Endothelial cell of umbilical vein (primary cell): ENCODE measurements around the gene CHMP5. TPM values are rescaled to one million over a fixed set of nuclear protein-coding genes. Genes with fewer than 3 reads are reported as not detected.

Experiments
- BruUV-seq: library from RNA; stranded (reverse); fragments of 400-500 nt; replicated peaks from 2 replicates; lab custom pipeline; 2021; lab: Mats Ljungman, UMichigan
- CTCF ChIA-PET: fragments of 300-600, 350-600 bp; sonication (Branson Sonifier 250); formaldehyde crosslinking; loops from one replicate; lab custom pipeline; 2021; ENCODE audit warnings: antibody characterized with exemption, inconsistent platforms; lab: Charles Lee
- POLR2A ChIA-PET: fragments of 300-600, 350-600 bp; sonication (Branson Sonifier 250); formaldehyde crosslinking; loops from one replicate; lab custom pipeline; 2021; ENCODE audit warnings: antibody characterized with exemption, inconsistent platforms; lab: Charles Lee
- DNase-seq: peaks from one replicate; pipeline ENCODE4 v3.0.0-alpha.2; 2011; ENCODE audit warnings: low read depth, low spot score
- FAIRE-seq: peaks from 2 replicates; lab custom pipeline; 2011; peaks lifted over from hg19 to GRCh38; lab: Jason Lieb, UNC
- H2AFZ ChIP-seq: 2 replicates; pipeline ENCODE4 v1.6.0; 2012; ENCODE audit warnings: low read depth, low read length, control low read depth, inconsistent platforms
- H3K27ac ChIP-seq: 2 replicates; pipeline ENCODE4 v1.5.1; 2011; ENCODE audit warnings: low read depth, mild to moderate bottlenecking, control low read depth, low read length, moderate library complexity; ENCODE audit not compliant: insufficient read depth
- H3K27me3 ChIP-seq, 2 experiments: 2 replicates each; pipeline versions ENCODE4 v1.6.0 to v1.6.1; 2011; ENCODE audit warnings: low read length in 2 of 2, mixed read lengths in 1 of 2; ENCODE audit not compliant: control insufficient read depth in 2 of 2, insufficient read depth in 2 of 2
- H3K36me3 ChIP-seq, 2 experiments: 2 replicates in 1 of 2; 3 replicates in 1 of 2; pipeline ENCODE4 v1.5.1; 2011; ENCODE audit warnings: low read length in 2 of 2, mild to moderate bottlenecking in 1 of 2, moderate library complexity in 1 of 2; ENCODE audit not compliant: control insufficient read depth in 2 of 2, insufficient read depth in 2 of 2; ENCODE audit errors: extremely low read depth in 1 of 2
- H3K4me1 ChIP-seq: 3 replicates; pipeline ENCODE4 v1.5.1; 2011; ENCODE audit warnings: mild to moderate bottlenecking, low read length; ENCODE audit not compliant: control insufficient read depth, insufficient read depth; ENCODE audit errors: extremely low read depth
- H3K4me2 ChIP-seq: 2 replicates; pipeline ENCODE4 v1.6.1; 2011; ENCODE audit warnings: low read length, control low read depth, mixed read lengths; ENCODE audit not compliant: insufficient read depth
- H3K4me3 ChIP-seq, 3 experiments: fragments of 200-600 bp in 1 of 3; sonication (generic), shearing (Covaris generic) in 1 of 3; replicated peaks in 1 of 3; 2 replicates each; pipeline ENCODE4 v1.5.1; 2011 to 2016; ENCODE audit warnings: control low read depth in 3 of 3, low read length in 3 of 3, mild to moderate bottlenecking in 2 of 3, inconsistent platforms in 1 of 3, low read depth in 1 of 3, moderate library complexity in 1 of 3; ENCODE audit not compliant: insufficient read depth in 1 of 3
- H3K79me2 ChIP-seq: 2 replicates; pipeline ENCODE4 v1.6.0; 2012; ENCODE audit warnings: low read length, inconsistent platforms; ENCODE audit not compliant: control insufficient read depth, insufficient read depth
- H3K9ac ChIP-seq: replicated peaks from 2 replicates; pipeline ENCODE3; 2011; ENCODE audit warnings: low read length, control low read depth; ENCODE audit not compliant: insufficient read depth; ENCODE audit errors: extremely low read depth
- H3K9me1 ChIP-seq: replicated peaks from 3 replicates; pipeline ENCODE4 v1.6.0; 2011; ENCODE audit warnings: mild to moderate bottlenecking, low read length; ENCODE audit not compliant: control insufficient read depth, insufficient read depth; ENCODE audit errors: extremely low read depth
- H3K9me3 ChIP-seq: replicated peaks from 2 replicates; pipeline ENCODE4 v1.5.1; 2012; ENCODE audit warnings: low read length, inconsistent platforms; ENCODE audit not compliant: control insufficient read depth, insufficient read depth
- H4K20me1 ChIP-seq: replicated peaks from 2 replicates; pipeline ENCODE3; 2011; ENCODE audit warnings: mild to moderate bottlenecking, low read length; ENCODE audit not compliant: control insufficient read depth, insufficient read depth; ENCODE audit errors: extremely low read depth
- CTCF ChIP-seq, 2 donors: IDR thresholded peaks; 1 replicate in 1 of 2; 2 replicates in 1 of 2; pipeline ENCODE4 v1.5.1; 2011; ENCODE audit warnings: low read length in 2 of 2, mild to moderate bottlenecking in 2 of 2, moderate library complexity in 2 of 2, control low read depth in 1 of 2, inconsistent platforms in 1 of 2, low read depth in 1 of 2; ENCODE audit not compliant: insufficient read depth in 1 of 2; ENCODE audit errors: extremely low read depth in 1 of 2
- EZH2 ChIP-seq: IDR thresholded peaks from 2 replicates; pipeline ENCODE4 v1.6.1; 2012; ENCODE audit warnings: borderline replicate concordance, low read depth, mild to moderate bottlenecking, moderate library complexity, low read length, inconsistent platforms; ENCODE audit not compliant: severe bottlenecking
- FOS ChIP-seq: IDR thresholded peaks from 2 replicates; pipeline ENCODE4 v1.6.1; 2011; ENCODE audit warnings: mild to moderate bottlenecking, low read length, moderate library complexity, borderline replicate concordance; ENCODE audit not compliant: insufficient read depth
- GATA2 ChIP-seq: IDR thresholded peaks from 2 replicates; pipeline ENCODE4 v1.7.0; 2011; ENCODE audit warnings: low read depth, mild to moderate bottlenecking, moderate library complexity, mixed read lengths, low read length; ENCODE audit not compliant: insufficient read length, insufficient read depth
- JUN ChIP-seq: IDR thresholded peaks from 2 replicates; pipeline ENCODE4 v1.6.1; 2011; ENCODE audit warnings: borderline replicate concordance, low read depth; ENCODE audit not compliant: insufficient read length, insufficient read depth
- MAX ChIP-seq: IDR thresholded peaks from 2 replicates; pipeline ENCODE4 v1.6.1; 2011; ENCODE audit not compliant: insufficient read depth, insufficient read length
- MYC ChIP-seq: IDR thresholded peaks from one replicate; pipeline ENCODE4 v1.6.1; 2011; ENCODE audit warnings: mild to moderate bottlenecking, low read depth, low read length
- POLR2A ChIP-seq: IDR thresholded peaks from 2 replicates; pipeline ENCODE4 v1.6.1; 2012; ENCODE audit warnings: low read depth, mild to moderate bottlenecking, control low read depth, low read length
- POLR2AphosphoS5 ChIP-seq: IDR thresholded peaks from 2 replicates; pipeline ENCODE4 v1.6.1; 2012; ENCODE audit warnings: low read depth, mild to moderate bottlenecking, control low read depth, low read length, moderate library complexity; ENCODE audit not compliant: insufficient read depth
- dilution Hi-C: fragments of 300-500 bp; cut with MboI; formaldehyde crosslinking; loops from one replicate; pipeline ENCODE4 v1.15.0; 2019; ENCODE audit warnings: low sequenced_read_pairs; ENCODE audit not compliant: extremely low pct_ligation_motif_present
- intact Hi-C: fragments of 100-400 bp; cut with micrococcal nuclease; formaldehyde crosslinking; loops from one replicate; pipeline ENCODE4 v1.10.0; 2022
- polyA plus RNA-seq, 4 experiments: library from polyadenylated mRNA; depleted of rRNA in 3 of 4; stranded (reverse) in 3 of 4; unstranded in 1 of 4; fragments of >200 nt; gene quantifications; 2 replicates each; pipeline versions ENCODE4 v1.2.1 to v1.2.3, GENCODE V29; 2011 to 2012; ENCODE audit warnings: missing spikeins in 1 of 4
- total RNA-seq: library from RNA; stranded (reverse); gene quantifications from 2 replicates; pipeline ENCODE4 v1.2.3, GENCODE V29; 2021

The CHMP5 gene
- total and polyA plus RNA-seq, 2 donors (not counting 3 experiments of a cell fraction or from before 2014, with no cell fraction given), result 33.2 to 55.8 TPM

GRCh38 chr9:33245341-33245740, 19.5 kb upstream of the CHMP5 start:
- Histone ChIP-seq H3K9ac (no peak overlapping the region), H3K36me3 (no peaks in the 10 kb centered on the region), H4K20me1 (no peaks in the 10 kb centered on the region), H3K9me3 (no peaks in the 10 kb centered on the region), H3K9me1 (no peaks in the 10 kb centered on the region), H3K27ac (no peak overlapping the region), H3K79me2 (no peaks in the 10 kb centered on the region), H2AFZ (no peak overlapping the region), H3K27me3 (peaks cover 0 to 4% of the 10 kb centered on the region in 2 experiments), H3K4me1 (no peaks in the 10 kb centered on the region), H3K4me2 (no peak overlapping the region), H3K4me3 (no peak overlapping the region)
- intact Hi-C loops (no loop called here), dilution Hi-C loops (no loop called here)
- no peak for FAIRE-seq
- no peak for TF ChIP-seq POLR2A
- no peak for DNase-seq
- ChIA-PET CTCF (no interaction called here), POLR2A (no interaction called here)
- no TSS peak for BruUV-seq

DNA sequence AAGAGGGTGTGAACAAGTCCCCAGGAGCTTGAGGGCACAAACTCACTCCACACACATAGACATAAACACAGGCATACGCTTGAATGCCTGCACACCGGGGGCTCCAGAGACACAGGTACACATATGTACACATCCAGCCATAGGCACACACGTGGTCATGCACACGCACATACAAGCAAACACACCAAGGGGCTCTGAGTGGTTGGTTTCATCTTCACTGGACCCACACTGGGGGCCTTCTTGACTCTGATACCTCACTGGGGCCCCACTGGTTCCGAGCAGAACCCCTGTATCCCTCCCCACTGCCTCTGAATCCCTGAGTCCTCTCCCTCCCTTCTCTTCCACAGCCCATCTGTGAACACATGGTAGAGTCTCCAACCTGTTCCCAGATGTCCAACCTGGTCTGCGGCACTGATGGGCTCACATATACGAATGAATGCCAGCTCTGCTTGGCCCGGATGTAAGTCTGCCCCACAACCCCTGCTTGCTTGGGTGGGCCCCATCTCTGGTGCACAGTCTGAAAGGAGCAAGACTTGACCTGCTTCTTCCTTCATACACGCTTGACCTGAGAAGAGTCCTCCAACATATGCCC, 18.5 kb upstream of the CHMP5 start:
- TF ChIP-seq EZH2, result no peak
- no peak for TF ChIP-seq CTCF (IDR thresholded peaks at IDR 0.05; ENCODE audit: extremely low read depth in 1 of 2, insufficient read depth in 1 of 2, low read depth in 1 of 2, low read length in 2 of 2)
- TF ChIP-seq POLR2AphosphoS5, result no peak
- TF ChIP-seq POLR2A, result no peak
- no peak for TF ChIP-seq JUN
- no peak for TF ChIP-seq MAX
- TF ChIP-seq MYC, result no peak
- no peak for TF ChIP-seq FOS
- TF ChIP-seq GATA2, result no peak

More for the DNA sequence above, 18.5 kb upstream of the CHMP5 start:
- H3K9me3 ChIP-seq, result no peaks in the 10 kb centered on the region
- no peaks in the 10 kb centered on the region for H3K79me2 ChIP-seq
- CTCF ChIA-PET, result no interaction called here
- DNase-seq (no peak), FAIRE-seq (no peak)
- no peak overlapping the region for H3K4me2 ChIP-seq
- no peaks in the 10 kb centered on the region for H3K27me3 ChIP-seq
- no peaks in the 10 kb centered on the region for H3K36me3 ChIP-seq
- BruUV-seq, result no TSS peak
- intact Hi-C loops (no loop called here), dilution Hi-C loops (no loop called here)
- no peak overlapping the region for H3K9ac ChIP-seq
- no peak overlapping the region for H3K4me3 ChIP-seq
- POLR2A ChIA-PET, result no interaction called here
- H4K20me1 ChIP-seq, result no peaks in the 10 kb centered on the region
- H2AFZ ChIP-seq, result no peak overlapping the region
- H3K9me1 ChIP-seq, result no peaks in the 10 kb centered on the region
- H3K4me1 ChIP-seq, result no peaks in the 10 kb centered on the region
- no peak overlapping the region for H3K27ac ChIP-seq
